Body of pancreas (tissue), 4 donors: ENCODE measurements around the gene KRTAP4-16. TPM values are rescaled to one million over a fixed set of nuclear protein-coding genes. Genes with fewer than 3 reads are reported as not detected.

Source experiments
- ATAC-seq: fragments of 150-250 bp; one replicate; pipeline ENCODE4 v1.9.1; 2016
- DNase-seq, 4 donors: peaks; one replicate each; pipeline ENCODE4 v3.0.0-alpha.2; 2019
- H3K27ac ChIP-seq, 4 donors: fragments of 200-600 bp; sonication (generic); 1 replicate in 3 of 4; 2 replicates in 1 of 4; pipeline versions ENCODE4 v1.5.1 to v1.6.1; 2016 to 2019; ENCODE audit warnings: mild to moderate bottlenecking in 1 of 4, mixed read lengths in 1 of 4, moderate library complexity in 1 of 4
- H3K27me3 ChIP-seq, 2 donors: fragments of 200-600 bp; sonication (generic); one replicate each; pipeline ENCODE4 v1.6.0; 2016; ENCODE audit warnings: mild to moderate bottlenecking in 1 of 2
- H3K36me3 ChIP-seq, 2 donors: fragments of 200-600 bp; sonication (generic); replicated peaks in 1 of 2; 2 replicates each; pipeline ENCODE4 v1.5.1; 2016; ENCODE audit warnings: low read depth in 2 of 2; ENCODE audit not compliant: insufficient read depth in 1 of 2
- H3K4me1 ChIP-seq: fragments of 200-600 bp; sonication (generic); one replicate; pipeline ENCODE4 v1.6.0; 2016
- H3K4me3 ChIP-seq, 2 donors: fragments of 200-600 bp; sonication (generic); 1 replicate in 1 of 2; 2 replicates in 1 of 2; pipeline ENCODE4 v1.5.1; 2016 to 2019
- H3K9me3 ChIP-seq, 3 donors: fragments of 200-600 bp; sonication (generic); 1 replicate in 2 of 3; 2 replicates in 1 of 3; pipeline ENCODE4 v1.5.1; 2016
- POLR2A ChIP-seq, 3 donors: fragments of 450-650 bp; IDR thresholded peaks; one replicate each; pipeline ENCODE4 v1.6.1; 2016; ENCODE audit warnings: antibody characterized with exemption in 3 of 3, mild to moderate bottlenecking in 2 of 3
- whole genome bisulfite sequencing, 2 donors: methylation state at CpG; one replicate each; pipeline ENCODE4 v1.1.5; 2017; 5-methylcytosine and 5-hydroxymethylcytosine counted together
- intact Hi-C: fragments of 100-400 bp; cut with DNase I; formaldehyde crosslinking; loops from one replicate; pipeline ENCODE4 v1.15.1; 2023
- total RNA-seq, 2 donors: library from RNA; depleted of rRNA; stranded (reverse); fragments of >200 nt; gene quantifications; one replicate each; pipeline ENCODE4 v1.1.0, GENCODE V29; 2016
- TF ChIP-seq, protein P1 (sequence below), 7 experiments: fragments of 450-650 bp in 4 of 7; fragments of 200-600 bp in 3 of 7; sonication (generic) in 3 of 7; IDR thresholded peaks; one replicate each; pipeline ENCODE4 v1.5.1; 2016 to 2019; ENCODE audit warnings: antibody characterized with exemption in 7 of 7

Gene KRTAP4-16
- total RNA-seq, 2 donors from 2014 or later, result not detected

DNA sequence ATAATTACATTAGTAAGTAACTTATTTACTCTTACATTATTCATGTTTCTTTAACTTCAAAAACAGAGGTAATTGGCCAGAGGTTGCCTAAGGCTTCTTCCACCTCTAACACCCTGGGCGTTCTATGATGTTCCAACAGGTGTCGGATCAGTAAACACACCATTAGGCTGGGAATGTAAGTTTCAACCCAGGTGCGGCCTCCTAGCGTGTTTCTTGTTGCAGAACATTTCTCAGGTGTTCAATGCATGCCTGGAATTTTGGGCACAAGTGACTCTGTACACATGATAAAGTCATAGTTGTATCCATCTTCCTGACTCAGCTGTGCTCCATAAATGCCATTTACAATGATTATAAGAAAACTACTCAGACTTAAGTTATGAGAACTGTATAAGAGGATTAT lies 48.0 kb downstream of the KRTAP4-16 start:
- no peak for ATAC-seq
- DNase-seq, result no peak
- peaks cover 0 to 3% (median 0%) of the 10 kb centered on the region in 3 donors for H3K9me3 ChIP-seq
- H3K36me3 ChIP-seq, result no peaks in the 10 kb centered on the region
- H3K4me1 ChIP-seq, result no peaks in the 10 kb centered on the region
- H3K27ac ChIP-seq, result no peak overlapping the region
- WGBS, 2 donors, result 57 to 65% methylated on average over 4 of the region's 4 CpGs
- H3K27me3 ChIP-seq, result no peaks in the 10 kb centered on the region
- TF ChIP-seq, protein P1, sequence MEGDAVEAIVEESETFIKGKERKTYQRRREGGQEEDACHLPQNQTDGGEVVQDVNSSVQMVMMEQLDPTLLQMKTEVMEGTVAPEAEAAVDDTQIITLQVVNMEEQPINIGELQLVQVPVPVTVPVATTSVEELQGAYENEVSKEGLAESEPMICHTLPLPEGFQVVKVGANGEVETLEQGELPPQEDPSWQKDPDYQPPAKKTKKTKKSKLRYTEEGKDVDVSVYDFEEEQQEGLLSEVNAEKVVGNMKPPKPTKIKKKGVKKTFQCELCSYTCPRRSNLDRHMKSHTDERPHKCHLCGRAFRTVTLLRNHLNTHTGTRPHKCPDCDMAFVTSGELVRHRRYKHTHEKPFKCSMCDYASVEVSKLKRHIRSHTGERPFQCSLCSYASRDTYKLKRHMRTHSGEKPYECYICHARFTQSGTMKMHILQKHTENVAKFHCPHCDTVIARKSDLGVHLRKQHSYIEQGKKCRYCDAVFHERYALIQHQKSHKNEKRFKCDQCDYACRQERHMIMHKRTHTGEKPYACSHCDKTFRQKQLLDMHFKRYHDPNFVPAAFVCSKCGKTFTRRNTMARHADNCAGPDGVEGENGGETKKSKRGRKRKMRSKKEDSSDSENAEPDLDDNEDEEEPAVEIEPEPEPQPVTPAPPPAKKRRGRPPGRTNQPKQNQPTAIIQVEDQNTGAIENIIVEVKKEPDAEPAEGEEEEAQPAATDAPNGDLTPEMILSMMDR (IDR thresholded peaks at IDR 0.05), result no peak
- TF ChIP-seq POLR2A (IDR thresholded peaks at IDR 0.05), result no peak
- intact Hi-C loops, result no loop called here
- H3K4me3 ChIP-seq, result no peak overlapping the region

DNA sequence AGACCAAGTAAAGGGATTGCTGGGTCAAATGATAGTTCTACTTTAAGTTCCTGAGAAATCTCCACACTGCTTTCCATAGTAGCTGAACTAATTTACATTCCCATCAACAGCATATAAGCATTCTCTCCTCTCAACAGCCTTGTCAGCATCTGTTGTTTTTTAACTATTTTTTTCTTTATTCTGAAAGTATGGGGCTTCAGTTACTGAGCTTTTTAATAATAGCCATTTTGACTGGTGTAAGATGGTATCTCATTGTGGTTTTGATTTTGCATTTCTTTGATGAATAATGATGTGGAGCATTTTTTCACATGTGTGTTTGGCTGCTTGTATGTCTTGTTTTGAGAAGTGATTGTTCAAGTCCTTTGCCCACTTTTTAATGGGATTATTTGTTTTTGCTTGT lies 49.4 kb downstream of the KRTAP4-16 start:
- DNase-seq (no peak), ATAC-seq (no peak)
- Histone ChIP-seq H3K9me3 (peaks cover 0 to 2% (median 0%) of the 10 kb centered on the region in 3 donors), H3K4me3 (no peak overlapping the region), H3K27ac (no peak overlapping the region), H3K27me3 (no peaks in the 10 kb centered on the region), H3K4me1 (no peaks in the 10 kb centered on the region), H3K36me3 (no peaks in the 10 kb centered on the region)
- intact Hi-C loops, result no loop called here
- TF ChIP-seq, protein P1 (IDR thresholded peaks at IDR 0.05), result no peak

Other genes with a start within 250 kb of the KRTAP4-16 start
- gene KRT12, start 235.0 kb downstream of the KRTAP4-16 start, total RNA-seq, result not detected
- gene KRT20, start 217.0 kb downstream of the KRTAP4-16 start, total RNA-seq, result not detected
- 1 to 10 TPM; 2.3 to 9.6 TPM for gene KRT23, start 164.6 kb downstream of the KRTAP4-16 start, total RNA-seq
- gene KRT39, start 135.3 kb downstream of the KRTAP4-16 start, total RNA-seq, result not detected
- gene KRT40, start 117.9 kb downstream of the KRTAP4-16 start, total RNA-seq, result 1 to 10 TPM in 1 of 2 donors, not detected in 1; 1.6 TPM
- gene KRTAP3-3, start 108.0 kb downstream of the KRTAP4-16 start, total RNA-seq, result not detected
- gene KRTAP3-2, start 102.3 kb downstream of the KRTAP4-16 start, total RNA-seq, result not detected
- not detected for gene KRTAP3-1, start 93.1 kb downstream of the KRTAP4-16 start, total RNA-seq
- not detected for gene KRTAP1-5, start 75.0 kb downstream of the KRTAP4-16 start, total RNA-seq
- not detected for gene KRTAP1-4, start 72.0 kb downstream of the KRTAP4-16 start, total RNA-seq
- not detected for gene KRTAP1-3, start 67.3 kb downstream of the KRTAP4-16 start, total RNA-seq
- not detected for gene KRTAP1-1, start 60.8 kb downstream of the KRTAP4-16 start, total RNA-seq
- not detected for gene KRTAP2-1, start 54.9 kb downstream of the KRTAP4-16 start, total RNA-seq
- gene KRTAP2-2, start 47.0 kb downstream of the KRTAP4-16 start, total RNA-seq, result not detected
- gene KRTAP2-3, start 42.1 kb downstream of the KRTAP4-16 start, total RNA-seq, result not detected
- gene KRTAP2-4, start 36.3 kb downstream of the KRTAP4-16 start, total RNA-seq, result not detected
- not detected for gene KRTAP4-7, start 18.1 kb downstream of the KRTAP4-16 start, total RNA-seq
- not detected for gene KRTAP4-8, start 4.1 kb downstream of the KRTAP4-16 start, total RNA-seq
- gene KRTAP4-9, start 3.2 kb upstream of the KRTAP4-16 start, total RNA-seq, result not detected
- not detected for gene KRTAP4-11, start 16.2 kb upstream of the KRTAP4-16 start, total RNA-seq
- not detected for gene KRTAP4-12, start 22.0 kb upstream of the KRTAP4-16 start, total RNA-seq
- not detected for gene KRTAP4-6, start 38.3 kb upstream of the KRTAP4-16 start, total RNA-seq
- not detected for gene KRTAP4-5, start 47.6 kb upstream of the KRTAP4-16 start, total RNA-seq
- gene KRTAP4-4, start 58.5 kb upstream of the KRTAP4-16 start, total RNA-seq, result not detected
- gene KRTAP4-3, start 66.0 kb upstream of the KRTAP4-16 start, total RNA-seq, result not detected
- not detected for gene KRTAP4-2, start 76.0 kb upstream of the KRTAP4-16 start, total RNA-seq
- not detected for gene KRTAP4-1, start 82.7 kb upstream of the KRTAP4-16 start, total RNA-seq
- gene KRTAP9-1, start 87.7 kb upstream of the KRTAP4-16 start, total RNA-seq, result not detected
- not detected for gene KRTAP9-2, start 124.4 kb upstream of the KRTAP4-16 start, total RNA-seq
- gene KRTAP9-3, start 130.2 kb upstream of the KRTAP4-16 start, total RNA-seq, result not detected
- gene KRTAP9-8, start 135.8 kb upstream of the KRTAP4-16 start, total RNA-seq, result not detected
- not detected for gene KRTAP9-4, start 147.5 kb upstream of the KRTAP4-16 start, total RNA-seq
- gene KRTAP9-9, start 153.2 kb upstream of the KRTAP4-16 start, total RNA-seq, result not detected
- gene KRTAP9-6, start 163.2 kb upstream of the KRTAP4-16 start, total RNA-seq, result not detected
- not detected for gene KRTAP9-7, start 173.5 kb upstream of the KRTAP4-16 start, total RNA-seq
- gene KRTAP29-1, start 200.6 kb upstream of the KRTAP4-16 start, total RNA-seq, result not detected
- not detected for gene KRTAP16-1, start 207.1 kb upstream of the KRTAP4-16 start, total RNA-seq
- not detected for gene KRTAP17-1, start 213.5 kb upstream of the KRTAP4-16 start, total RNA-seq
- not detected for gene KRT33A, start 248.6 kb upstream of the KRTAP4-16 start, total RNA-seq